ENCODE measurements around the gene FAM107B. TPM values are rescaled to one million over a fixed set of nuclear protein-coding genes. Genes with fewer than 3 reads are reported as not detected.

The FAM107B gene
- total and polyA plus RNA-seq, 11 donors: 1.9 to 27.6 (median 4.9) TPM

DNA sequence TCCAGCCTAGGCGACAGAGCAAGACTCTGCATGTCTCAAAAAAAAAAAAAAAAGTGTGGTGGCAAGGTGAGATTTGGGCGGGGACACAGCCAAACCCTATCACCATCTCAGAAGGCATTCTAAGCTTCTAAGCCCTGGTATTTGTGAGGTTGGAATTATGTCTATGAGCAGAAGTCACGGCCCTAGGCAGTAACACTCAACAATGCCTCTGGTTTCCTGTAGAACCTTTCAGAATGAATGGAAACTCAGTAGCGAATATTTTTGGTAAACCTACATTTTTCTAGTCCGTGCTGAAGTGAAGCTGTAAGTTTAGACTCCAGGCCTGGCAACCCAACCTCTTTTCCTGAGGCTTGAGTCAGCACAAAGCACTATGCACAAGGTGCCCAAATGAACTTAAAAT lies 88.3 kb downstream of the FAM107B start:
- Histone ChIP-seq H3K4me1 (peaks cover 0 to 5% (median 0%) of the 10 kb centered on the region in 12 donors), H3K9me3 (no peaks in the 10 kb centered on the region), H3K4me3 (no peak overlapping the region), H3K27ac (no peak overlapping the region), H3K27me3 (no peaks in the 10 kb centered on the region), H3K36me3 (no peaks in the 10 kb centered on the region)
- ATAC-seq (no peak), DNase-seq (no peak)
- intact Hi-C loops (cut with DNase I): no loop called here
- WGBS, 4 donors: 87 to 96% (median 92%) methylated on average over 5 of the region's 5 CpGs
- no peak for TF ChIP-seq CTCF (IDR thresholded peaks at IDR 0.05)
- no peak for TF ChIP-seq POLR2A (IDR thresholded peaks at IDR 0.05)

GRCh38 chr10:14684354-14684753 lies 90.3 kb downstream of the FAM107B start:
- intact Hi-C loops (cut with DNase I): no loop called here
- DNase-seq (no peak), ATAC-seq (peak in 1 of 4 donors; percentile 55)
- Histone ChIP-seq H3K4me3 (no peak overlapping the region), H3K4me1 (peaks cover 0 to 5% (median 0%) of the 10 kb centered on the region in 12 donors), H3K36me3 (no peaks in the 10 kb centered on the region), H3K9me3 (no peaks in the 10 kb centered on the region), H3K27ac (no peak overlapping the region), H3K27me3 (no peaks in the 10 kb centered on the region)
- TF ChIP-seq CTCF (IDR thresholded peaks at IDR 0.05) (no peak), POLR2A (IDR thresholded peaks at IDR 0.05) (no peak)
- WGBS, 4 donors: 65 to 87% (median 78%) methylated on average over 2 of the region's 2 CpGs

DNA sequence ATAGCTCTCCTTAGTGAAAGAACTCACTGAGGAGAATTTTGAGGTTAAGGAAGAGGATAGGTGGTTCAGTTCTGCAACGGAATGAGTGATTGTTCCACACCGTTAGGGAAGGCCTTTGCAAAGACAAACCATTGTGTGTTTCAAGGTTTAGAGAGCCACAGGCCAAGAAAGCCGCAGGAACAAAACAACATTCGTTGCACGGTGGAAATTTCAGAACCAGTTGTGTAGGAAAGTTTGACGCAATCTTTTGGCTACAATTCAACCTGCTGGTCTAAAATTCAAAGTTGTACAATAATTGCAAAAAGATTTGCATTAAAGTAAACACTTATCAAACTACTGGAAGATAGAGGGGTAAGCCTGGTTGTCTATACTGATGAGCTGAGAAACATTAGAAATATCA lies 91.4 kb downstream of the FAM107B start:
- 45 to 74% (median 55%) methylated on average over 6 of the region's 6 CpGs for WGBS, 4 donors

DNA sequence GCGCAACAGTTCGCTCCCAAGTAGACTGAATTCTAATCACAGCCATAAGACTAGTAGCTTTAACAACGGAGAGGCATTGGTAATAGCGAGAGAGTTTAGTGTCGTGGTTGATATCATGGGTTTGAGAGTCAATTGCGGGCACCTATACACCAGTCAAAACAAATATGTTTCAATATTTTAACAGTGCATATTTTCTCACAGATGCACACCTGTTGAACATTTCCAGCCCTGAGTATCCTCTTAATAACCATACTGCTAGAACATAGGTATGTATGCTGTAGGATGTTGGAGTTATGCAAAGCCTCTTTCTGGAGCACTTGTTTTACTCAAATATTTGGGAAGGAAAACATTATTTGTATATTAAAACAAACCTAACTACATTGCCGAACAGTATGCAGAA lies 92.9 kb downstream of the FAM107B start:
- no peaks in the 10 kb centered on the region for H3K4me1 ChIP-seq
- WGBS, 4 donors: 84 to 97% (median 90%) methylated on average over 7 of the region's 7 CpGs
- no peak for DNase-seq
- TF ChIP-seq POLR2A (IDR thresholded peaks at IDR 0.05) (no peak), CTCF (IDR thresholded peaks at IDR 0.05) (no peak)
- peaks cover 0 to 3% (median 0%) of the 10 kb centered on the region in 9 donors for H3K27me3 ChIP-seq
- ATAC-seq: no peak
- no peaks in the 10 kb centered on the region for H3K36me3 ChIP-seq
- no peak overlapping the region for H3K27ac ChIP-seq
- intact Hi-C loops (cut with DNase I): no loop called here
- no peak overlapping the region for H3K4me3 ChIP-seq
- H3K9me3 ChIP-seq: no peaks in the 10 kb centered on the region

More for the DNA sequence above, 91.4 kb downstream of the FAM107B start:
- DNase-seq (no peak), ATAC-seq (no peak)
- TF ChIP-seq CTCF (IDR thresholded peaks at IDR 0.05): no peak
- TF ChIP-seq POLR2A (IDR thresholded peaks at IDR 0.05): no peak
- H3K9me3 ChIP-seq: no peaks in the 10 kb centered on the region
- no peaks in the 10 kb centered on the region for H3K36me3 ChIP-seq
- no peaks in the 10 kb centered on the region for H3K27me3 ChIP-seq
- H3K27ac ChIP-seq: no peak overlapping the region
- intact Hi-C loops (cut with DNase I): no loop called here
- H3K4me3 ChIP-seq: no peak overlapping the region
- H3K4me1 ChIP-seq: no peaks in the 10 kb centered on the region

Measured in heart left ventricle (tissue), 16 donors.